A673 (cell line): ENCODE measurements around the gene ASXL1.

Experiments
- EZH2 ChIP-seq: fragments of 200-600 bp; sonication (generic); IDR thresholded peaks from 2 replicates; pipeline ENCODE4 v1.6.1; 2017; ENCODE audit warnings: borderline replicate concordance, low read depth, mild to moderate bottlenecking, mixed read lengths, antibody characterized with exemption, low read length; ENCODE audit not compliant: poor library complexity, severe bottlenecking
- TF ChIP-seq, protein P1 (sequence below): fragments of 300-800, 200-600 bp; sonication (generic); conservative IDR thresholded peaks from 2 replicates; pipeline ENCODE4 v1.5.1; 2017; ENCODE audit warnings: low read depth, mild to moderate bottlenecking, antibody characterized with exemption, low read length, moderate library complexity, mixed read lengths

DNA sequence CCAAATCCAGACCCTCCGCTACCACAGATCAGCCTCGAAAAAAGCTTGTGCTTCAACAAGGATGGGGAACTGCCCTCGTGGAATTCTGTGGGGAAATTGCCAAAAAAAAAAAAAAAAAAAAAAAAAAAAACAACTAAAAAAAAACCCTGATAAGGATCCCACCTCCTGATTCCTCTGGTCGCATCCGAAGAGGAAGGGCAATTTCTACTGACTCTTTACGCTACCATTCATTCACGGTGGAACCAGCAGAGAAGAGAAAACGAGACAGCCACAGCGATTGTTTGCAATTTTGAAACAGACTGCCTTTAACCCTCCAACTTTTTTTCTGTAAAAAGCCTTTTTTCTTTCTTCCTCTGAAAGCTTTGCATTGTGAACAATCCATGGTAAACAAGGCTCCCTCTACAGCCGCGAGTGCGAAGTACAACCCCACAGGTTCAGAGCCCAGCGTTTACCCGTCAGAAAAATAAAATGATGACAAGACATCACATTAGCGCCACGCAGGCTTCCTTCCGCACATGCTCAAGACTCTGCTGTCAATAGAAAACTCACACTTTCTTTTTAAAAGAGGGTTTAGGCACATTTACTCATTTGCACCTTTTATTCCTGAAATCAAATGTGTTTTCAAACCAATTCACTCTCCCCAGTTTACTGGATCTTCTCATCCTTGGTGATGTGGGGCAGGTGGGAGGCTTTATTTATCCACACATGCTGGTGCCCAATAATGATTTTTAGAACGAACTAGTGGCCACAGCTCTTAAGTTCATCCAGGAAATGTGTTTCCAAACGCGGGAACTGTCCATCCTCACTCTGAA lies 127.0 kb downstream of the ASXL1 start:
- TF ChIP-seq, protein P1, sequence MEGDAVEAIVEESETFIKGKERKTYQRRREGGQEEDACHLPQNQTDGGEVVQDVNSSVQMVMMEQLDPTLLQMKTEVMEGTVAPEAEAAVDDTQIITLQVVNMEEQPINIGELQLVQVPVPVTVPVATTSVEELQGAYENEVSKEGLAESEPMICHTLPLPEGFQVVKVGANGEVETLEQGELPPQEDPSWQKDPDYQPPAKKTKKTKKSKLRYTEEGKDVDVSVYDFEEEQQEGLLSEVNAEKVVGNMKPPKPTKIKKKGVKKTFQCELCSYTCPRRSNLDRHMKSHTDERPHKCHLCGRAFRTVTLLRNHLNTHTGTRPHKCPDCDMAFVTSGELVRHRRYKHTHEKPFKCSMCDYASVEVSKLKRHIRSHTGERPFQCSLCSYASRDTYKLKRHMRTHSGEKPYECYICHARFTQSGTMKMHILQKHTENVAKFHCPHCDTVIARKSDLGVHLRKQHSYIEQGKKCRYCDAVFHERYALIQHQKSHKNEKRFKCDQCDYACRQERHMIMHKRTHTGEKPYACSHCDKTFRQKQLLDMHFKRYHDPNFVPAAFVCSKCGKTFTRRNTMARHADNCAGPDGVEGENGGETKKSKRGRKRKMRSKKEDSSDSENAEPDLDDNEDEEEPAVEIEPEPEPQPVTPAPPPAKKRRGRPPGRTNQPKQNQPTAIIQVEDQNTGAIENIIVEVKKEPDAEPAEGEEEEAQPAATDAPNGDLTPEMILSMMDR, result peak; percentile 85
- TF ChIP-seq EZH2, result no peak
